Suppressor macrophage treated with lipopolysaccharide for 1 hour (primary cell): Measurements from ENCODE around the gene IL17RC.
"Not testable (repeated sequence)": the region's sequence is repeated elsewhere in the genome, so short reads cannot be mapped to it uniquely, and the experiment has no call there.

Experiments used
- DNase-seq, 3 donors: peaks; one replicate each; pipeline ENCODE4 v3.0.0-alpha.2; 2020 to 2022

The IL17RC gene

DNA sequence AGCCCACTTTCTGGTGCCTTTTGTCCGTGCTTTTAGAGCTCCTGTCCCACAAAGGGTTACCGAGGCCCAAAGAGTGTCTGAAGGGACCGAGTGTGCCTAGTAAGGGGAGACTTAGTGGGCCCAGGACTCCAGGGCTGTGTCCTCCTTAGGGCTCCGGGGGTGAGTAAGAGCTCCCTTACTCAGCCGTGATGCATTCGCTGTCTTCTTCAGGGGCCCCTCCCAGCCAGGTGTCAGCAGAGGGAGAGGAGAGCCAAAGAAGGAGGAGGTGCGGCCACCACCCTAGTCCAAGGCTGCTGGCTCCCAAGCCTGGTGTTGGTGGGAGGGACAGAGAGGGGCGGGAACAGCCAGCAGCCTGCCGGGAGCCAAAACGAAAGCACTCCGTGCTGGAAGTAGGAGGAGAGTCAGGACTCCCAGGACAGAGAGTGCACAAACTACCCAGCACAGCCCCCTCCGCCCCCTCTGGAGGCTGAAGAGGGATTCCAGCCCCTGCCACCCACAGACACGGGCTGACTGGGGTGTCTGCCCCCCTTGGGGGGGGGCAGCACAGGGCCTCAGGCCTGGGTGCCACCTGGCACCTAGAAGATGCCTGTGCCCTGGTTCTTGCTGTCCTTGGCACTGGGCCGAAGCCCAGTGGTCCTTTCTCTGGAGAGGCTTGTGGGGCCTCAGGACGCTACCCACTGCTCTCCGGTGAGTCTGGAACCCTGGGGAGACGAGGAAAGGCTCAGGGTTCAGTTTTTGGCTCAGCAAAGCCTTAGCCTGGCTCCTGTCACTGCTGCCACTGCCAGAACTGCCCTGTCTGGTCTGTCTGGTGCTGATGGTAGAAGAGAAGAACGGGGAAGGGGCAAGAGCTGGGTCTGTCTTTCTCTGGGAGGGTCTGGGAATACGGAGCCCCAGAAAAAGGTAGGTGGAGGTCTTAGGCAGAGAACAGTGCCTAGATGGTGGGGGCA is at the start of gene IL17RC:
Gene IL17RC (plus strand): TSS at position 365 of the 947 bp plus-strand sequence. CDS start 218 bp downstream, at position 583.
- peak; percentile 76 to 87 (median 78) for DNase-seq

DNA sequence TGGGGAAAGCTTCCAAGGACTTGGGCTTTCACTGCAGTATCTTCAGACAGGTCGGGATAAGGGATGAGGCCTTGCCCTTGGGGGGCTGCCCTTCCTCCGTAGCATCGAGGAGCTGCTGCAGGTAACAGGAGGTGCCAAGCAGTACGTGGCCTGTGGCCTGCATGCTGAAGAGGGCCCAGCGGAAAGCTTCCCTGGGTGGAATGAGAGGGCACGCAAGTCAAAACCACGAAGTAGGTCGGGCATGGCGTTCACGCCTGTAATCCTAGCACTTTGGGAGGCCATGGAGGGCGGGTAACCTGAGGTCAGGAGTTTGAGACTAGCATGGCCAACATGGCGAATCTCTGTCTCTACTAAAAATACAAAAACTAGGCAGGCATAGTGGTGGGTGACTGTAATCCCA is 49.8 kb upstream of the IL17RC start:
- DNase-seq, result no peak

- no peak for DNase-seq
Observed at GRCh38 chr3:9869955-9870354, 46.9 kb upstream of the IL17RC start.

DNA sequence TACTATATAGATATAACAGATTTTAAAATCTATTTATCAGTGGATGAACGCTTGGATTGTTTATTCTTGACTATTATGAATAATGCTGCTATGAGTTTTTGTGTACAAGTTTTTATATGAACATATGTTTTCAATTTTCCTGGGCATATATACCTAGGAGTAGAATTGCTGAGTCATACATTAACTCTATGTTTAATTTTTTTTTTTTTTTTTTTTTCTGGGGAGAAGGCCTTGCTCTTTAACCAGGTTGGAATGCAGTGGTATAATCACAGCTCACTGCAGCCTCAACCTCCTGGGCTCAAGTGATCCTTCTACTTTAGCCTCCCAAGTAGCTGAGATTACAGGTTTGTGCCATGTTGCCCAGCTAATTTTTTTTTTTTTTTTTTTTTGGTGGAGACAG is 45.9 kb upstream of the IL17RC start:
- DNase-seq, result no peak

GRCh38 chr3:9872067-9872466 is 44.8 kb upstream of the IL17RC start:
- peak; percentile 12 to 35 (median 30) for DNase-seq

GRCh38 chr3:9875448-9875847 is 41.5 kb upstream of the IL17RC start:
- no peak for DNase-seq

DNA sequence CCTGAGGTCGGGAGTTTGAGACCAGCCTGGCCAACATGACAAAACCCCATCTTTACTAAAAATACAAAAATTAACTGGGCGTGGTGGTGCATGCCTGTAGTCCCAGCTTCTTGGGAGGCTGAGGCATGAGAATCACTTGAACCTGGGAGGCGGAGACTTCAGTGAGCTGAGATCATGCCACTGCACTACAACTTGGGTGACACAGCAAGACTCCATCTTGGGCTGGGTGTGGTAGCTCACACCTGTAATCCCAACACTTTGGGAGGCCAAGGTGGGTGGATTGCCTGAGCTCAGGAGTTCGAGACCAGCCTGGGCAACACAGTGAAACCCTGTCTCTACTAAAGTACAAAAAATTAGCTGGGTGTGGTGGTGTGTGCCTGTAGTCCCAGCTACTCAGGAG is 40.6 kb upstream of the IL17RC start:
- DNase-seq, result not testable (repeated sequence)

DNA sequence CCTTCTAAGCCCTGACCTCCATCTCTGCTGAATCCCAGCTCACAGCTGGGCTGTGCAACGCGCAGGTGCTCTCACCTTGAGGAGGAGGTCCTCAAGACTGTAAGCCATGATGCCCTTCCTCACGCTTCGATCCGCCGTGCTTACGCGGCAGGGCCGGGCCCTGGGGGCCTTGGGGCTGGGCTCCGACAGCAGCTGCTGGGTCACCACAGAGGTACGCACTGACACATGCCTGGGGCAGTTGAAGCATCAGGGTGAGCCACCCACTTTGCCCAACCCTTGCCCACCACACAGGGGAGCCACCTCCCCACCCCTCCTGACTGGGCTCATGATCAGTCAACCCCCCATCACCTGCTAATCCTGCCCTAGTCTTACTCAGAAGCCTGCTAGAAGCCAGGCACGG is 39.9 kb upstream of the IL17RC start:
- no peak for DNase-seq

DNA sequence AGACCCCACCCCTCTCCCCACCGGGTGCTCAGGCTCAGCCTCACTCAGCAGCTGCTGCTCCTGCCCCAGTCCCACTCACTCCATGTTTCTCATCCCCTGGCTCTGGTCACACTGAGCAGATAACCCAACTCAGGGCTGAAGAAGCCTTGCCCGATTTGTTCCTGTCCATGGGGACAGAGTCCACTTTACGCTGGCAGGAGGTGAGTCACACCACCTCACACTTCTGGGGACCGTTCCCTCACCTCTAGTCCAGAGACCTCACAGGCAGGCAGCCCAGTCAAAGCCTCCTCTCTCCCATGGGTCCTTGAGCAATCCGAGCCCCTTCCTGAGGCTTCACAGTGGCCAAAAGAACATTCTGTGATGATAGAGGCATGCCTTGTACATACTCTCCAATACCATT is 38.2 kb upstream of the IL17RC start:
- DNase-seq, result no peak

GRCh38 chr3:9879830-9880549 is 36.9 kb upstream of the IL17RC start, which contains the start of gene CIDEC:
CIDEC (minus strand) TSS chr3:9880253; CDS start chr3:9878486, 1,767 bp downstream.
- DNase-seq, result peak in 1 of 3 donors; percentile 26

GRCh38 chr3:9881441-9881840 is 35.5 kb upstream of the IL17RC start:
- no peak for DNase-seq

GRCh38 chr3:9883706-9884554 is 33.0 kb upstream of the IL17RC start:
- no peak for DNase-seq

DNA sequence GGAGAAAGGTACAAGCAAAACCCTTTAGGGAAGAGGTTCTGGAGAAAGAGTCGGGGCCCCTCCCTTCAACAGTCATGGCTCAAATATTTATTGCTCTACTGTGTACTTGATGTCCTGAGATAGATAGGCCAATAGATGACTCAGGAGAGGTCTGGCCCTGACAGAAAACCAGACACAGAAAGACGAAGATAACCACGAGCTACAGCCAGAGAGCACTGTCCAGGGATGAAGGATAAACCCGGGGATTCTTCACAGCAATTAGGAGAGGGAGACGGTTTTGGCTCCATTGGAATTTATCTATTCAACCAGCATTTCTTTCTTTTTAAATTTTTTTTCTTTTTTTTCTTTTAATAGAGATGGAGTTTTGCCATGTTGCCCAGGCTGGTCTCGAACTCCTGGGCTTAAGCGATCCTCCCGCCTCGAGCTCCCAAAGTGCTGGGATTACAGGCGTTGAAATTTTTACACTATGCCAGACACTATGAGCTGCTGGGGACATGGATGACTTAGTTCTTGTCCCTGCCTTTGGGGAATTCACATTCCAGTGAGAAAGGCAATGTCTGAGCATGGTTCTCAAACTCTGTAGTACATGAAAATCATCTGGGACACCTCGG is 32.2 kb upstream of the IL17RC start:
- DNase-seq, result no peak

DNA sequence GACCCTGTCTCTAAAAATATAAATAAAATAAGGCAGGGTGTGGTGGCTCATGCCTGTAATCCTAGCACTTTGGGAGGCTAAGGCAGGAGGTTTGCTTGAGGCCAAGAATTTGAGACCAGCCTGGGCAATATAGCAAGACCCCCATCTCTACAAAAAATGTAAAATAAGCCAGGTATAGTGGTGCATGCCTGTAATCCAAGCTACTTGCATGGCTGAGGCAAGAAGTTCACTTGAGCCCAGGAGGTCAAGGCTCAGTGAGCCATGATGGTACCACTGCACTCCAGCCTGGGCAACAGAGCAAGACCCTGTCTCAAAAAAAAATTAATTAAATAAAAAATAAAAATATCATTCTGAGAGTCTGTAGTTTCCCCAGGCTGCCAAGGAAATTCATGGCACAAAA is 30.6 kb upstream of the IL17RC start:
- DNase-seq, result no peak

- DNase-seq, result peak; percentile 11 to 25 (median 15)
Observed at GRCh38 chr3:9887480-9887879, 29.4 kb upstream of the IL17RC start.

DNA sequence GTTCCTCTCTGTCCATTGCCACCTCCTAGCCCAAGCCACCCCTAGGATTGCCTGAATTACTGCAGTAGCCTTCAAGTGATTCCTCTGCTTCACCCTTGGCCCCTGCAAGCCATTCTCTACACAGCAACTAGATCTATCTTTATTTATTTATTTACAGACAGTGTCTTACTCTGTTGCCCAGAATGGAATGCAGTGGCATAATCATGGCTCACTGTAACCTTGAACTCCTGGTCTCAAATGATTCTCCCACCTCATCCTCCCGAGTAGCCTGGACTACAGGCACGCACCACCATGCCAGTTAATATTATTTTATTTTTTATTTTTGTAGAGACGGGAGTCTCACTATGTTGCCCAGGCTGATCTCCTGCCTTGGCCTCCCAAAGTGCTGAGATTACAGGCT is 28.4 kb upstream of the IL17RC start:
- DNase-seq, result no peak

DNA sequence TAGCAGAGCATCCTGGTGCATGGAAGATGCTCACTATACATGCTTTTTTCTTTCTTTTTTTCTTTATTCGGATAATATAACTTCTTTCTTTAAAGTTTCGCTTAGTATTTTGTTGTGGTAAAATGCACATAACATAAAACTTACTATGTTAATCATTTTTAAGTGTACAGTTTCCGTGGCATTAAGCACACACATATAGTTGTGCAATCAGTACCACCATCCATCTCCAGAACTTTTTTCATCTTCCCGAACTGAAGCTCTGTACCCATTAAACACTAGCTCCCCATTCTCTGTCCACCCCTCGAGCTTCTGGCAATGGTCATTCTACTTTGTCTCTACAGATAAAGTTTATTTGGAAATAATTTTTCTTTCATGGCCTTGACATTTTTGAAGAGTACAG is 27.5 kb upstream of the IL17RC start:
- no peak for DNase-seq

DNA sequence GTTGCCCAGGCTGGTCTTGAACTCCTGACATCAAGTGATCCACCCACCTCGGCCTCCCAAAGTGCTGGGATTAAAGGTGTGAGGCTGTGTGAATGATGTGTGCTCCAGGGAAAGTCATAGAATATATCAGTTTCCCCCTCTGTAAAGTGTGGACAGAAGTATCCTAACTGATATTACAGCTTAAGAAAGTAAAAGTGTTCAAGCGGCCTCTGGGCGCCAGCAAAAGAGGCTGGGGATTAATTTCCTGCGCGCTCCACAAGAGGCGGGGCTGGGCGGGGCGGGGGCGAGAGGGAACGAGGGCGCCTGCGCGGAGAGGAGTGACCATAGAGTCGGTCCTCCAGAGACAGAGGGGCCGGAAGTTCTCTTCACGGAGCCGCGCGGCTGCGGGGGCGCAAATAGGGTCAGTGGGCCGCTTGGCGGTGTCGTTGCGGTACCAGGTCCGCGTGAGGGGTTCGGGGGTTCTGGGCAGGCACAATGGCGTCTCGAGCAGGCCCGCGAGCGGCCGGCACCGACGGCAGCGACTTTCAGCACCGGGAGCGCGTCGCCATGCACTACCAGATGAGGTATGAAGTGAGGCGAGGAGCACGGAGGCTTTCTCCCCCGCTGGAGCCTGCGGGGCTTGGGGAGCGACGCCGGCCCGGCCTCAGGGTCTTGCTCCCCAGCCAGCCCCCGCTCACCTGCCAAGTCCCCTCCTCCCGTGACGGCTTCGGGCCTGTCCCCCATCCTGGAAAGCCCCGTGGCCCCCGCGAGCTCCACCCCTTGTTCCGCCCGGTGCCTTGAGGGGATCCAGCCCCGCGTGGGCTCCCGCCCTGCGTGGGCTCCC is 26.4 kb upstream of the IL17RC start, which contains the start of gene JAGN1:
Gene JAGN1 (plus strand): TSS at position 362 of the 823 bp plus-strand sequence. CDS start 113 bp downstream, at position 475.
- peak; percentile 92 to 95 (median 95) for DNase-seq

DNA sequence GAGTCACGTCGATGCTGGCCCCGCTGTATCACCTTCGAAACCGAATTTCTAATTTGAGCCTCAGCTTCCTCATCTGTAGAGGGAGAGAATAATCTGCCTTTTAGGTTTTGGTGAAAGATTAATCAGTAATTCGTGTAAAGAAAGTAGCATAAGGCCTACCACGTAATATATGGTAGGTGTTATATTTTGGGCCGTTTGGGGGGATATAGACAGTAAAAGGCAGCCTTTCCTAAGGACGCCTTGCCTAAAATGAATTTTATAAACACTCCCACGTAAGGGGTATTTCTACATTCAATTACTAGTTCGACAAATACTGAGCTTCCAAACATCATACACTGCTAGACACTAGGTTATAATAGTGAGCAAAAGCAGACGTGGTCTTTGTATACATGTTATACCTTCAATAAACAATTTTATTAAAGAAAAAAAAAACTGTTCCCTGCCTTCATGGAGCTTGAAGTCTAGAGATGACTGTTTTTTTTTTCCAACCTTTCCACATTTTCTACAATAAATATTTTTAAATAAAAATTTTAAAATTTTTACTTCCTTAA is 25.8 kb upstream of the IL17RC start:
- DNase-seq, result peak in 1 of 3 donors; percentile 14

DNA sequence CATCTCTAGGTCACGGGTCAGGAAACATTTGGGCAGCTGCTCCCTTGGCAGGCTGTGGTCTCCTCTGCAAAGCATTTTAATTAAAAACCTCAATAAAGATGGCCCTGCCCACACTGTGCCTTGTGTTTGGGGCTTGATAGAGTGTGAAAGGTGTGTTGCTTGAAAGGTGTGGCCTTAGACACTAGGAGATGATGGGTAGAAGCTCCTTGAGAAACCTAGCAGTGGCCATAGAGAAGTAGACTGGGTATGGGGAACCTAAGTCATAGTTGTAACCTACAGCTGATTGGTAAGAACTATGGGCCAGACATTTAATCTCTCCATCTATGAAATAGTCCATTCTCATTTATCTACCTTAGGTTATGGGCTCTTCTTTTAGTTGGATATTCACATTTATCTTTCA is 23.2 kb upstream of the IL17RC start:
- DNase-seq, result no peak

DNA sequence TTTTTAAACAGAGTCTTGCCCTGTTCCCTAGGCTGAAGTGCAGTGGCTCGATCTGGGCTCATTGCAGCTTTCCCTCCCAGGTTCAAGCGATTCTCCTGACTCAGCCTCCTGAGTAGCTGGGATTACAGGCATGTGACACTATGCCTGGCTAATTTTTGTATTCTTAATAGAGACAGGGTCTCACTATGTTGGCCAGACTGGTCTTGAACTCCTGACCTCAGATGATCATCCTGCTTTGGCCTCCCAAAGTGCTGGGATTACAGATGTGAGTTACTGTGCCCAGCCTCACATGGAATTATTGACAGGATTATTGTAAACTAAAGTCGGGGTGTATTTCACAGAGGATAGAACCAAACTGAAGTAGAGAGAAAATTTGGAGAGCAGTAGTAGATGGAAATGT is 21.2 kb upstream of the IL17RC start:
- DNase-seq, result not testable (repeated sequence)
